Activated T-cell treated with anti-CD3 and anti-CD28 coated beads, Interleukin-2, amount 50 U/mL, for 48 hours (primary cell): Measurements from ENCODE around the gene CADM2.

Experiments
- DNase-seq, 2 experiments: peaks; one replicate each; pipeline ENCODE4 v3.0.0-alpha.2; 2020

The CADM2 gene

DNA sequence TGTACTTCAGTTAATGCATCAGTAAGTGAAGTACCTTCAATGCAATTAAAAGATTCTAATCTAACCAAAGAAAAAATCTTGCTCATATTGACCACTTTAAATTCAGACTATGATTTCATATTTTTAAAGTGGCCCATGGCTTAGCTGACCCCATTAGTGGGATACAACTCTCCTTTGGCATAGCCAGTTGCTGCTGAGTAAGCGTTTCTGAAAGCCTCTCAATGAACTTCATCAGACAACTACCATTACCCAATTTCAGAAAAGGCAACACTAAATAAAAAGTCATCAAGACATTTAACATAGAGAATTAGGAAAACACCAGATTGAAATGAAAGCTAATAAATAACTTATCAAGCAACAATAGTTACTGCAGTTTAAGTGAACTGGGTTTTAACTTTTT lies 27.0 kb downstream of the CADM2 start:
- DNase-seq, result no peak

DNA sequence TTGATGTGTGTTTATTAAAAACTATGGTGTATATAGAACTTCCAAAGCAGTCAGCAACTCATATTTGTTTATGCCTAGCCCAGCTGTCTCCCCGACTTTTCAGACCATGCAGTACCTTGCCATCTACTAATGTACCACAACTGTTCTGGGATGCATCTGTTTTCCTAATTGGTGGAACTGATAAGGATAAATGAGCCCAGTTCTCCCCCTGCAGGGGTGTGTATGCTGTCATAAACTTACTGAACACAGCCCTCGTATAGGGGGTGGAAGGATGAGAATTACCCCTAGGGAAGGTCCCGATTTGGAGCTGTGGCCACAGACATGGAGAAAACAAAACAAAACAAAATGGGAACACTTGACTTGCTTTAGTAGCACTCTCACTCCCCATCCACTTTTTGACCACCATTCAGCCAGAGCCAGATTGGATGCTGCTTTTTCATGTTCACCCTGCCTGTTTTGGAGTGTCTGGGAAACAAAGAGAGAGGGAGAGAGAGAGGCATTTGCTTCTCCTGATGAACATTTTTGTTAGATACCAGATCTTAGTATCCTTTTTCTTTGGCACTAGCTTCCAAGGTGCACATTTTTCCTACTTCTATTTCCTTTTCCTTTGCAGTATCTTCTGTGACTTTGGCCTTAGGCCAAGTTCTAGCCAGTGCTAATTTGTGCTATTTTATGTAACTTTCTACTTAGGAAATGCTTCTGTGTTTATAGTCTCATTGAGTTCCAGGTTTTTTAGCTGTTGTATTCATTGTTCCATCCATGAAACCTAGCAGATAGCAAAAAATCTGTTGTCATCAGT lies 29.1 kb downstream of the CADM2 start:
- no peak for DNase-seq

GRCh38 chr3:84989102-84989501 lies 30.3 kb downstream of the CADM2 start:
- DNase-seq, result no peak

GRCh38 chr3:84991422-84991900 lies 32.7 kb downstream of the CADM2 start:
- no peak for DNase-seq

- DNase-seq, result no peak
These were observed 35.2 kb downstream of the CADM2 start for GRCh38 chr3:84993956-84994355.

DNA sequence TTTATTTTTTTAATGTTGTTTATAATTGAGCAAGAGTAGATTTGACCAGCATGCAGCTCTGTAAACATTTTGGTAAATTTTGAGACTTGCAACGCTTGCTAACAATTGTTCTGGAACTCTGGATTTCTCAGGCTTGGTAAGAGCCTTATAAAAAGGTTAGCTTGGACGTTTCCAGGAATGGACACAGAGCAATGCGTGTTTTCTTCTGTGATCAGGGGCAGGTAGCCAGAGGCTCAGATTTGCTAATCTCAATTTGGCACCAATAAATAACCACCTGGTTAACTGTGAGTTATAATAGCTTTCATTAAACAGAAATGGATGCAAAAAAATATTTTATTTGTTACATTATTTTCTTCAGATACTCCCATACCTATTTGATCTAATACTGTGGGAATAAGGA lies 39.8 kb downstream of the CADM2 start:
- DNase-seq, result no peak

- DNase-seq, result no peak
These were observed 44.7 kb downstream of the CADM2 start for GRCh38 chr3:85003479-85003878.

- no peak for DNase-seq
These were observed 45.4 kb downstream of the CADM2 start for GRCh38 chr3:85004147-85004546.

- DNase-seq, result no peak
These were observed 47.2 kb downstream of the CADM2 start for GRCh38 chr3:85005946-85006345.

DNA sequence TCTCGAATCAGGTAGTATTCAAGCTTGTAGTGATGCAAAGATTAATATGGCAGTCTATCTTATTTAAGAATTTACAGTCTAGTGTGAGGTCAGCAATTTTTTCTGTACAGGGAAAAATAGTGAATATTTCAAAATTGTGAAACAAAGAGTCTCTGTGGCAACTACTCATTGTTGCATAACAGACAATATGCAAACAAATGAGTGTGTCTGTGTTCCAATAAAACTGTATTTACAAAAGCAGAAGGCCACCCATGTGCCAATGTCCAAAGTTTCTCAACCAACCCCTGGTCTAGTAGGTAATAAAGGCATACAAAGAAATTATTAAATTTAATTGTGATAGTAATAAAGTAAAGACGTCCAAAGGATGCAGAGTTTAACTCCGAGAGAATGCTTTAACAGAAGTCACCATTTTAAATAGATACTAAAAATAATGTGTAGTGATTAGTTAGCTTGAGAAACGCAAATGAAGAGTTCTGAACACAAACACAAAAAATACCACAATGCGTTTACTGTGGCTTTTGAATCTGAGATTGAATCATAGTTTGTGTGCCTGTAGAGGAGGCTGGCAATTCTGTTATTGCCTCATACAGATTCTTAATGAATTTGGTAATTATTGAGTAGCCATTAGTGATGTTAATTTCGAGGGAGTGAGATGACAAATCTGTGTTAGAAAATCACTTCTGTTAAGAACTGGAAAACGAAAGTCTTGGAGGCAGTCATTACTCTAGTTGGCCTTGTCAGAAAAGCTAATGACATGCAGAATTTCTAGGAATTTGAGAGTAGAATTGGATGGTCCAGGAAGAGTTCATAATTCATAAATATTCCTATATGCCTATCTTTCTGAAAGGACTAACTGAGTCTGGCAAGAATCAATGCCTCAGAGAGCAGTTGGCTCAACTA lies 48.7 kb downstream of the CADM2 start:
- DNase-seq, result no peak

GRCh38 chr3:85020828-85021227 lies 62.0 kb downstream of the CADM2 start:
- DNase-seq, result no peak

DNA sequence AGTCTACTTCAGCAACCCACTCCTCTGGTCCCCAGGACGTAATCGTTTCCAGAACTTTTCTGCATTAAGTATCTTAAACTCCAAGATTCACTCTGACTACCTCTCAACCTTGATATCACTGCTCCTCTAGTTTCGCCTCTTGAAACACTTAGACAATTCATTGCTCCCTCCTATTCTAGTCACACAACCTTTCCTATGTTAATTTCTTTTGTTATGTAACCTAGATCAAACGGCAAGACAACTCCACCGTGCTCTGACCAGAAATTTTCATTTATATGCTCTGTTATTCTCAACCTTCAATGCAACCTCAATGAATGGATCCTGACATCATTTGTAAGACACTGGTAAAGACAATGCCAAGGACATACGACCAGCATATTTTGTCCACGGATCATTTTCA lies 71.3 kb downstream of the CADM2 start:
- no peak for DNase-seq

GRCh38 chr3:85037203-85037602 lies 78.4 kb downstream of the CADM2 start:
- DNase-seq, result no peak

- no peak for DNase-seq
These were observed 82.2 kb downstream of the CADM2 start for GRCh38 chr3:85041001-85041400.

DNA sequence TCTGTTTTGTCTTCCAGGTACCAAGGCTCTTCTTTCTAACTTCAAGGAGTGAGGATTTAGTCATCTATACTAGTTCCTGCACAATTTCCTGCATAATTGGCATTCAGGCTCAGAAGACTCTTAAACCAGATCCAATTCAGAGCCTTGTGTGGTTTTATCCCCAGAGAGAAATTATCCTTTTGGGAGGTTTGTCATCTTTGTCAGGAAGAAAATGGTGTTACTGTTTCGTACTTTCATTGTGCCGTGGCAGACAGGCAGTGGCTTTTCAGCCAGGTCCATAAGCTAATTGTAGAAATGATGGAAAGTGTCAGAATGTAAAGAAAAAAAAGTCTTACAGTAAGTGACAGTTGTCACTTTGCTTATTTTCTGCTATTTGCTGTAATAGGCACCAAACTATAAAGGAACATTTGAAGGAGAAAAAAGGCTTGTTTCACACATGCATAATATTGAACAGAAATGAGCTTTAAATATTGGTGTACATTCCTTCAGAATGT lies 82.8 kb downstream of the CADM2 start:
- no peak for DNase-seq

DNA sequence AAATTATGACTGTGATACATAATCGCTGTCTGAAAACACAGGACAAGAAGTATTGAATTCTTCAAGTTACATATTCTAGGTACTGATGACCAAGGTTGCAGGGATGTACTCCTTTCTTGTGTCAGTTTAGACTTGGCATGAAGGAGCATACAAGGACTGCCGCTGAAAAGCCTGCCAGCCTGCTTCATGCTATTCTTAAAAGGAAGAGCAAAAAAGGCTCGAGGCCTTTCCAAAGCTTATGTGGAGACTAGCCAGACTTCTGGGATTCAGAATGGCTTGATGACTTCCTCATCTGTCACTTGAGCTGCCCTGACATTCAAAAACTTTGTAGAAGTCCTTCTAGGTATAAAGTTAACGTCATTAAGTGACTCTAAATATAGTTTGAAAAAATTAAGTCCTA lies 92.0 kb downstream of the CADM2 start:
- no peak for DNase-seq

DNA sequence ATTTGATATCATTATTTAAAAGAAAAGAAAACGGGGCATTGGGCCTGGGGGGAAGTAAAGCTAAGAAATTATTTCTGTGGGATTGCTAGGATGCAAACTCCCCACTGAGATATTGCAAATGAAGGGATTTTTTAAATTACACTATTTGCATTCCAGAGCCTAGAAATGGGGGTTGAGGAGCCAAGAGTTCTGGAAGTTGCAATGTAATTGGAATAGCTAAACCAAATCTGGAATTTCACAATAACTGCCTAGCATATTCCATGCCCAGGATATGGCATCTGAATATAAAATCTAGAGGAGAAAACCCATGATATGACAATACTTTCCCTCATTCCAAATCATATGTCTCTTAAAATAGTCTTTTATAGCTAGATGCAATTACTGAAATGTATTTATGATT lies 93.0 kb downstream of the CADM2 start:
- DNase-seq, result no peak

DNA sequence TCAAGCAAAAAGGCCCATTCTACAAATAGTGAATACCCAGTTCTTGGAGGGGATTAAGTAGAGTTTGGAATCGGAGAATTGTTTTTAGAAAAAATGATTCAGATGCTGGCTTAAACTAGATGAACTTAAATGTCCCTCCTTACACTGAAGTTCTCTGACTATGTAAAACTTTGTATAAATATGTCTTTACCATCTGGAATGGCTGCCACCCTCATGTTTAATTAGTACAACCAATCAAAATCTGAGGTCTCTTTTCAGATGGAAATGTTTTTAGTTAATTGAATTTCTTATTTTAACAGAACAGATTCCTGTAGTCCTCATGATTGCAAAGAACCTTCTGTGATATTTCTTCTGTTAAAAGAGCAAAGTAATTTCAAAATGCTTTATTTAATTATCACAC lies 94.8 kb downstream of the CADM2 start:
- DNase-seq, result no peak

DNA sequence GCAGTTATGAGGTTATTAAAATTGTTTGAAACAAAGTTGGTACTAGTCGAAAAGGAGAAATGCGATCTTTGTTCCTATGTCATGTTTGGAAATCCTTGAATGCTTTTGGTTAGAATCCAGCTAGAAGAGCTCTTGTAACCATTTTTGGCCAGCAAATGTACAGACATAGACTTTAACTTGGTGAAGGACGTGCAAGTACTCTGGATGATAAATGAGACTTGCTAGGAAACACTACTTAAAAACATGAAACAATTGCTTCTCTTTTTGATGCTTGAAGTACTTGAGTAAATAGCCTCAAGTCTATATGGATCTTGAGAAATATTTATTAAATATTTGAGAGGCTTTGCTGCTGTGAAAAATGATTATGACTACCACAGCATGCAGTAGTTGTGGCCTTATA lies 95.8 kb downstream of the CADM2 start:
- no peak for DNase-seq

DNA sequence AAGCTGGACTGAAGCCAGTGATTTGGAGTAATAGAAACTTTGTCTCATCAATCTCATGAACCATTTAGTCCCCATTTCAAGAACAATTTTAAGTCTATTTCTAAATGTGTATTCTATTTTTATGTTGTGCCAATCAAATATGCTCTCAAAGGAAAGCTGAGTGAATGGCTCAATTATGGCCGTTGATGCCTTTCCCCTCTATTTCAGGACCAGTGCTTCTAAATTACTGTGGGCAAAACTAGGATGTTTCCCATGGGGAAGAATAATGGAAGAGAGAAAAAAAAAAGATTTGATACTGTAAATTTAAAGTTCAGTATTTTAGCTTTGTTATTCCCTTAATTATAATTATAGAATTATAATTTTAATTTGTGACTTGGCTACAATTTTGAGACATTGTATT lies 110.1 kb downstream of the CADM2 start:
- DNase-seq, result no peak

- no peak for DNase-seq
These were observed 115.2 kb downstream of the CADM2 start for GRCh38 chr3:85074003-85074402.

DNA sequence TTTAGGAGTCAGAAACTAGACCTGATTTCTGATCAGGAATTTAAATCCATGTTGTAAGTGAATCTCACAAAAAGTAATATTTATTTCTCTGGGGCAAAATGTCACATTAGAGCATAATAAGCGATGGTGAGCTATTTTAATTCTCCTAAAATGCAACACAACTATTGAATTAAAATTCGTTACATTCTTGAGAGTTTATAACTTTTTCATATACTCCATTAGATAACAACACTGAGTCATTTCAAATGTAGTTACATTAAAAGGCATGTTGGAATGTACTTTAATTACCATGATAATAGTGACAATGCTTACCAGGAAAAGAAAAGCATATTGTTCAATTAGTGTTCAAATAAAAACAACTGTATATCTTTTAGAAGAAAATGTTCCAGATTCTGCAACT lies 116.9 kb downstream of the CADM2 start:
- no peak for DNase-seq

DNA sequence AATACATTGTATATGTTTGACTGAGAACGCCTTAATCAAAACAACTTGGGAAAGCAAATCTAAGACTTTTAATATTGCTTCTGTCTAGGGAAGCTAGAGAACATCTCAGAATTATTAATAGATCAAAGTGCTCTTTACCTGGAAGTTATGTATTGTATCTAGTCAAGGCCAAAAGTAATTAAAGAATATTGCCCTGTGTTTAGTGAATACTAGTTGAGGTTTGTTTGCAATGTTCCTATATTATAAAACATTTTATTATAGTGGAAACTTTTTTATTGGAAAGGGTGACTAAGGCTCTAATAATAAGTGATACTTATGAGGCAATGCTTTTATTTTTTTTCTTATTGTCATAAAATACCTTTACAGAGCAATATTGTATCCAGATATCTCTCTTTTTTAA lies 118.2 kb downstream of the CADM2 start:
- DNase-seq, result no peak
